T-helper 9 cell (primary cell): ENCODE results near the gene PSMD3.

Experiments
- DNase-seq: peaks from one replicate; pipeline ENCODE4 v3.0.0-alpha.2; 2020

PSMD3 gene

DNA sequence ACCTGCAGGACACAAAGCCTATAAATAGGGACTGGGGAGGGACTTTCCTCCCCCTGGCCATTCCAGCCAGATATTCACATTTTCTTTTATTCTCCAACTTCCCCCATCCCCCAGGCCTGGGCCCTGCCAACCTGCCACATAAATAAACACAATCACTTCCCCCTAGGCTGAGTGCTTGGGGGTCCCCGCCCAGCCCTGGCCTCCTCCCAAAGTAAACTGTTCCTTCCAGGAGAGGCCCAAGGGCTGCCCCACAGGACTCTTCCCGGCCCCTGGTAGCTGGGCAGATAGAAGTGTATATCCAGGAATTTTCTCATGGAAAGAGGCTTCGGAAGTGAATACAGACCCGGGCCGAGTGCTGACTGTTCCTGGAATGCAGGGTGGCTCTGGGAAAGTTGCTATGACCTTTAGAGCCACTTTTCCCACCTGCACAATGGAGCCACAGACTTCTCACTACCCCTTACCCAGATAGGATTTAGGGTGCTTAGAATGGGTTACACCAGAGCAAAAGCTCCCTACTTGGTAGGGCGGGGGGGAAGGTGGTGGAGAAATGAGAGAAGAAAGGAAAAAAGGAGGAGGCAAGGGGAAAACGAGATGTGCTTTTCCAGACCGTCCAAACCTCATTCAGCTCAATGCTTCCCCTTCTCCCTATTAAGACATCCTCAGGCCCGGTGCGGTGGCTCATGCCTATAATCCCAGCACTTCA lies 43.1 kb downstream of the PSMD3 start:
- no peak for DNase-seq

DNA sequence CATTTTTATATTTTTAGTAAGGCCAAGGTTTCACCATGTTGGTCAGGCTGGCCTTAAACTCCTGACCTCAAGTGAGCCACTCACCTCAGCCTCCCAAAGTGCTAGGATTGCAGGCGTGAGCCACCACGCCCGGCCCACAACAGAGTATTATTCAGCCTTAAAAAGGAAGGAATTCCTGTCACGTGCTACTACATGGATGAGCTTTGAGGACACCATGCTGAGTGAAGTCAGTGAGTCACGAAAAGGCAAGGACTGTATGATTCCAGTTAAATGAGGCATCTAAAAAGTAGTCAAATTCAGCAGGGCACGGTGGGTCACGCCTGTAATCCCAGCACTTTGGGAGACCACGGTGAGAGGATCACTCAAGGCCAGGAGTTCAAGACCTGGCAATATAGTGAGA lies 44.3 kb downstream of the PSMD3 start:
- DNase-seq: no peak

DNA sequence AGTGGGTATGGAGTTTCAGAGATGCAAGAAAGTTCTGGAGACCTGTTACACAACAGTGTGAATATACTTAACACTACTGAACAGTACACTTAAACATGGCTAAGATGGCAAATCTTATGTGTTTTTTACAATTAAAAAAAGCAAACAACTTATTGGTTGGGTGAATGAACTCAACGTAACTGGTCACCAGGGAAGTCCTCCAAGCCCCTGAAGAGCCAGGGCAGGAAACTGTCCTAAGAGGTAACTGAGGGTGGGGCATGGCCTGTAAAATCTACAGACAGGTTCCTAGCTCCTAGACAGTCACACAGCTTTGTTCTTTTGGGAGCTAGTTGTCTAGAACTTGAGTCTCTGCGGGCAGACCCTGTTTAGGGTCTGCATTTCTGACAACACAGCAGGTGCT lies 45.0 kb downstream of the PSMD3 start:
- no peak for DNase-seq

DNA sequence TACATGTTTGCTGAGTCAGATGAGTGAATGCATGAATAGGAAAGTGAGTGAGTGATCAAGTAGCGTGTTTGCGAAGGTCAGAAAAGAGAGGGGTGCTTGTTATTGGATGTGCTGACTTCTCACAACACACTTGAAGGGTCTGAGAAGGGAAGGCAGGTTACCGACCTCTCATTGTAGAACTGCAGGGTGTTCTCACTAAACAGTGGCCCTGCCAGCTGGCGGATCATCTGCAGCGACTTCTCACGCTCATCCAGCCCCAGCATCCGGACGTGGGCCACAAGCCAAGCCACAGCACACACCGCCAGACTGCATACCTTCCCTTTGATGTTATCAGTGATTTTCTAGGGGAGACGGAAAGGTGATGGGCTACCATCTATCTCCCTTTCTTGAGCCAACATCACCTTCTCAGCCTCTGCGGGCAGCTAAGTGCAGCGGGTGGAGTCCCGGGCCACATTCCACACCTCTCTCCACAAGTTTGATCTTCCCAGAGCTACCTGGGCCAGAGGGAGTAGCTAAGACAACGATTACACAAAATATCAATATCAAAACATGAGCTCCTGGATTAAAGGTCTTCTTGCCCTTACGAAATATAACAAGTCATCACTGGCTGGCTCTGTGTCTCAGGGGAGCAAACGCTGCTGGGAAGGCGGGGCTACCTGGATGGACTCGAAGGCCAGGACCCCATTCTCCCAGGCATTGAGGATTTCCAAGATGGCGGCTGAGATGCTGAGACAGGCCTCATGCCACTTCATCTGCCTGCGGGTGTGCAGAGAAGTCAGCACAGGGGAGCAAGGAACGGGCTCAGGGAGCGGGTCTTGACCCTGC lies 45.6 kb downstream of the PSMD3 start:
- no peak for DNase-seq

DNA sequence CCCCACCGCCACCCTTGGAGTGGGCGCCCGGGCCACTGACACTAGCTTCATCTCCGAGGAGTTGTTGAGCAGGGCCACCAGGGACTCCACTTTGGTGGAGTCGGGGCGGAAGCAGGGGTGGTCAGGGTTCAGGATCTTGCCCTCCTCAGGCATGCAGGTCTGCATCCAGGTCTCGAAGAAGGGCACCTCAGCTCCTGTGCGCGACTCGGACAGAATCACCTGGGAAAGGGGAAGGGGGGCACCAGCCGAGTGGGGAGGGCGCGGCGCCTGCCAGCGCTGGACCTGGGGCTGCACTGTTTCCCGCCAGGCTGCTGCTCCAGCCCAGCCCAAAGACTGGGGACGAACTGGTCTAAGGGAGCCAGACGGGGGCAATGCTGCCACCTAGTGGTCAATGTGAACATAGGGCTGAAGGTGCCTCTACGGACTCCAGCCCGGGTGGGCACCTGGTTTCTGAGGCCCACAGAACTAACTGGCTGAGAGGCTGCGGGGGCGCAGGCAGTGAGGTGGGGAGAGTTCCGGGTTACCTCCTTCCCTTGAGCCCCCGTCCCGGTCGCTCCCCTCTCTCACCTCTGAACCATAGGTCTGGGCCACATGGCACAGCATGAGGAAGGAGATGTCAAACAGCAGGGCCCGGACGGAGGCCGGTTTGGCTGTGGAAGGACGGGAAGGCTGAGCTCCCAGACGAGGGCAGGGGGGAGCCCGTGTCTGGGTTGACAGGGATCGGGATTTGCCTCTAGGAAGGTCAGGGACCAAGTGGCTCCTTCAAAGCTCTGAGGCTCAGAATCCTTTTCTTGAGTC lies 46.4 kb downstream of the PSMD3 start:
- peak; percentile 71 for DNase-seq

DNA sequence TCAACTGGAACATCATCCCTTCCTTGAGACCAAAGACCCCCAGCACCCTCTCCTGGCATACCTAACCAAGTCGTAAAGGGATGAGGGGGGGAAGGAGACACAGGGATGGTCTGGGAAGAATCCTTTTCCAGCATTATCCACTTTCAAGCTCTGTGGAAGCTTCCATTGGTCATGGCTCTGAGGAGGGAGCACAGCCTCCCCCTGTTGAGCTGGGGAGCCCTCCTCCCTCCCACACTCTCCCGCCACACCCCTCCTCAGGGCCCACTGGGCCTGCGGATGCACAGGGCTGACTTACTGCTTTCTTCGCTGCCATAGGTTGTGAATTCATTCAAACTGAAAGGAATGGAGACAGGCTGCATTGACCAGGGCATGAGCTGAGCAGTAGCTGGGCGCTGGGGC lies 47.0 kb downstream of the PSMD3 start:
- DNase-seq: no peak

DNA sequence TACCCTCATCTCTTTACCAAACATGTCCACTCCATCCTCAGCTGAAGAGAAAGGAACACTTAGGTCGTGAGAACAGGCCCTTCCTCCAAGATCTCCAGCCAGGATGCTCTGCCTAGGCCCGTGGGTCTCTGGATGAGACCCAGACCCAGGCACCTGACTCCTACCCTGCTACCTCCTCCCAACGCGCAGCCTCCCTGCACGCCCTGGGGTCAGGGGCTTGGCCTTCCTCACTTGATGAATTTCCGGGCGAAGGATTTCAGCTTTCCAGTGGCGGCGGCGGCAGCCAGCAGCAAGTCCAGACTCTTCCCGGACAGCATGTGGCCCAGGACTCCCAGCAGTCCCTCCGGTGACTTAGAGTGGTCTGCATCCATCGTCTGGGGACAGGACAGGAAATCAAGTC lies 48.0 kb downstream of the PSMD3 start:
- DNase-seq: no peak

DNA sequence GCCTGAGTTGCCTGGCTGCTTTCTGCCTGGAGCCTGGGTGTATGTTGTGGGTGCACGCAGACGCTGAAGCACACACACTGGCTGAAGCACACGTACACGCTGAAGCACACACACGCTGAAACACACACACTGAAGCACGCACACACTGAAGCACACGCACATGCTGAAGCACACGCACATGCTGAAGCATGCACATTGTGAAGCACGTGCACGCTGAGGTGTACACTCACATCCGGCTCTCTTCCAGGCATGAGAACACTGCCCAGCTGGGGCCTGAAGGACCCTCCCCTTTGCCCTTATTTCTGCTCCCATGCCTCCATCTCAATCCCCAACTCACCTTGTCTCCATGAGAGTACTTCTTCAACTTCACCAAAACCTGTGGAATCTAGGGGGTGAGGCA lies 51.1 kb downstream of the PSMD3 start:
- DNase-seq: no peak

DNA sequence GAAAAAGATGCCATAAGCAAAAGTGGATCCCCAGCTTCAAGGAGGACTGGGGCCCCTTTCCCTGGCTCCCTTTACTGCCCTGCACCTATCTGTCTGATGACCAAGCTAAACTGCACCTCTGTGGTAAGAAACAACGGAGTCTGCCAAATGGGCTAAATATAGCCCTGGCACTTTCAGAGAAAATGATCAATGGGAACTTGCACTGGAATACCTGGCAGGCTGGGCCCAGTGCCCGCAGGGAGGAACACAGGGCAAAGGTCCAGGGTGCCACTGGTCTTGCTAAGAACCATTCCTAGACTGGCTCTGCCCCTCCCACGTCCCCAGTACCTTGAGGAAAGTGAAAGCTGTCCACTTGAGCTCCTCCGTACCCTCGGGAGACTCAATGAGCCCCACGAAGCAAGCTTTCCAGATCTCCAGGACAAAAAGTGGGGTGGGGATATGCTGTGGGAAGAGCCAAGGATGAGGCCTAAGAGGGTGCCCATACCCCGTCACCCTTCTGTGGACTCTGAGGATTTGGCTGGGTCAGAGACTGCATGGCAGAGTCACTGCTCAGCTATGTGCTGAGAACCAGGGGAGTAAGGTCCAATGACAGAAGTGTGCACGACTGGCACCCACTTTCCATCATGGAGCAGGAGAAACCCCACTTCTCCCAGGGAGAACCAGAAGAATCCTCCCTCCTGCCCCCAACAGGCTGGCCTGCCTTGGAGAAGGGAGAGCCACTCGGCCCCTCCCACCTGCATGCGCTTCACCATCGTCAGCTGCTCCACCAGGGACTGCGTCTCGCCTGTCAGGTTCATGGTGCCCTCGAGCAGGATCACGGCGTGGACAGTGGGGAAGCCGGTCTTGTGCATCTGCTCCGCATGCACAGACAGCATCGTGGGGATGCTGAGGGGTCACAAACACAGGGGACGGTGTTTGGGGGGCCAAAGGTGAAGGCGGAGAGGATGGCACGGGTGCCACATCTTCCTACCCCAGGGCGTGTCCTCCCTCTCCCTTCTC lies 52.0 kb downstream of the PSMD3 start:
- DNase-seq: no peak

DNA sequence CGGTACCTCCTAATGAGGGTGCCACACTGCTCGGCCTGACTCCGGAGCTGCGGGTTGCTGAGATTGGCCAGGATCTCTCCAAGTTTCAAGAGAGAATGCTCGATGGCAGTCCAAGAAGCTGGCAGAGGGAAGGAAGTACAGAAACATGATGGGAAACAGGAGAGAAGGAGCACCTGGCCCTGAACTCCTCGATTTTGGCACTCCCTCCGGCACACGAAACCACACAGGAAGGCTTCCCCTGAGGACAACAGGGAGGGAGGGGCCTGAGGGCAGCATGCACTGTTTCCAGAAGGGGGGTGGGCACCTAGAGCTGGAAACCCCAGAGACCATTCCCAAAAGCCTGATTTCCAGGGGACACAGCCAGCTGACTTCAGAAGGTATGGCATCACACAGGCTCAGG lies 52.7 kb downstream of the PSMD3 start:
- no peak for DNase-seq

DNA sequence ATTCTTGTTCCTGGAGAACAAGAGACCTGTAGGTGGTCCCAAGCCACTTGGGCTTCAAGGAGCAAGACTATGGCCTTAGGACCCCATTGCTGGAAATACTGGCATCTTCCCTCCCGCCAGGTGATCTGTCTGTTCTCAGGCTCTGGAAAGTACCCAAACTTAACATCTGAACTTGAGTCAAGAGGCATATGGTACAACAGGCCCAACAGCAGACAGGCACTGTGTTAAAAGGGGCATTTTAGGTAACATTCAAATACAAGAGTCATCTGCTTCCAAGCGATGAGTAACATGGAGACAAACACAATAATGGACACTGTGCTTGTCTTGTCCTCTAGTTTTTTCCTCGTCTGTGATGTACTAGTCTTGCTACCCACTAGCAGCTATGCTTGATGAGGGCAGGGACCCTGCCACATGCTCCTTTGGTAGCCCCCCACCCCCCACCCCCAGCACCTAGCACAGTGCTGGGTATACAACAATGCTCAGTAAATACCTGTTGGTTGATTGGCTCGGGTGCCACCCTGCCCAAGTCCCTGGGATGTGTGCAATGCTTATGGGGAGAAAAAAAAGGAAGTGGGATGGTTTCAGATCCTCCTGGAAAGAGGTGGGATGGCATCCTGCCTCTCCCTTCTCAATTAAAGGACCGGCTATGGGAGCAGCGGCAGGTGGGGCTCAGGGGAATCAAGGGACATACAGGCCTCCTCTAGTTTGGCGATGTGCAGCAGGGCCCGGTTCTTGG lies 54.0 kb downstream of the PSMD3 start:
- DNase-seq: no peak

DNA sequence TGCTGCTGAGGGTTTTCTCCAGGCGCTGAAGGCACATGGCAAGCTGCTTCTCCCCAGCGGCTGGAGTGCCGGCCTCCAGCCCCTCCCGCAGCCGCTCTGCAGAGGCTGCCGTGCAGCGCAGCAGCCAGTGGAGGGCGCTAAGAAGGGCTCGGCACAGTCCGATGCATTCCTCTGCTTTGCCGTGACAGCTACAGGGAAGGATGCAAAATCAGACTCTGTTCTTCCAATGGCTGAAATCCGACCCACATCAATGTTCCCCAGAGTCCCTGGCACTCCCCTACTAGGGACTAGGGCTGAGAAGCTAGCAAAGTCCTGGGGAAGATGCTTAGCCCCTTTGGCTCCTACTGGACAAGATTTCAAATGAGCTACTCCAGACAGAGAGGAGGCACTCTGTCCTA lies 54.6 kb downstream of the PSMD3 start:
- DNase-seq: no peak

DNA sequence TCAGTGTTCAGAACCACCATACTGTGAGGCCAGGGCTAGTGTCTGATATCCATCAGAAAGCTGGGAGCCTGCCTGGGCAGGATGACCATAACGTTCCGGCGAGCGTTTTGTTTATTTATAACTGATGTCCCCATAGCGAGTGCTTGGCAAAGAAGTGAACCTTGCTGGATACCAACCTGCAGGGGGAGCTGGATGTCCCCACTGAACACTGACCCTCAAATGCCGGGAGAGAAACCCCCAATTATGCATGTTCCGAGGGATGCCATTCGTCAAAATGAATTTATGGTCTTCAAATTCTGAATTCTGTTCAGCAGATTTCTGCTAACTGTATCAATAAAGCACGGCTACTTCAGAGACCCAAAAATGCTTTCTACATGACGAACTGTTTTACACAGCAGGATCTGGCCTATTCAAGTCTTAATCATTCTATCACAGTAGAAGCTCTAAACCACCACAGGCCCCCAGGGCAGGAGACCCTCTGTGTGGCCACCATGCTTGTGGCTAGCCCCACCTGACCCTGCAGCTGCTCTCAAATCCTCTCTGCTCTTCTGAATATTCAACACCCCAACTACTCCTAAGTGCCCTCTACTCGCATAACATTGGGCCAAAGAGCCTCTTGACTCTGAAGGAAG lies 58.4 kb downstream of the PSMD3 start:
- DNase-seq: no peak

DNA sequence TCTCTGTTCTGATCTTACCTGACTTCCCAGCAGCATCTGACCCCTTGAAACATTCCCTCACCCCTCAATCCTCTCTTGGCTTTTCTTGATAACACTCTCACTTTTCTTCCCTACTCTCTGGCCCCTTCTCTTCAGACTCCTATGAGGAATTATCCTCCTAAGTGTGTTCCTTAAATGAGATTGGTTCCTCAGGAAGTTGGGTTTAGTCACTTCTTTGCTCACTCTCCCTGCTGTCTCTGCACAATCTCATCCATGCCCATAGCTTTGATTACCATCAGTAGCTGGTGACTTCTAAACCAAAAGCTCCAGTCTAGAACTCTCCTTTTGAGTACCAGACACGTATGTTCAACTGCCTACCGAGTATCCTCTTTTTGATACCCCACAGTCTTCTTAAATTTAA lies 60.6 kb downstream of the PSMD3 start:
- DNase-seq: no peak
